SJCRH30 (cell line): ENCODE results near the gene TMCO2. TPM values are rescaled to one million over a fixed set of nuclear protein-coding genes. Genes with fewer than 3 reads are reported as not detected.

Experiments
- DNase-seq, 2 experiments: peaks; one replicate each; pipeline ENCODE4 v3.0.0-alpha.2; 2015 to 2020
- H3K27ac ChIP-seq: fragments of 250-450 bp; sonication (Bioruptor Pico); 2 replicates; pipeline ENCODE4 v1.5.1; 2020; ENCODE audit warnings: mild to moderate bottlenecking, moderate library complexity
- H3K27me3 ChIP-seq: fragments of 250-450 bp; sonication (Bioruptor Pico); 2 replicates; pipeline ENCODE4 v1.5.1; 2020; ENCODE audit warnings: mild to moderate bottlenecking, moderate library complexity
- H3K36me3 ChIP-seq: fragments of 250-450 bp; sonication (Bioruptor Pico); 2 replicates; pipeline ENCODE4 v1.5.1; 2020; ENCODE audit warnings: mild to moderate bottlenecking, moderate library complexity
- H3K4me1 ChIP-seq: fragments of 250-450 bp; sonication (Bioruptor Pico); 2 replicates; pipeline ENCODE4 v1.5.1; 2020; ENCODE audit warnings: mild to moderate bottlenecking, moderate library complexity
- H3K4me3 ChIP-seq: fragments of 250-450 bp; sonication (Bioruptor Pico); 2 replicates; pipeline ENCODE4 v1.5.1; 2020; ENCODE audit warnings: mild to moderate bottlenecking, moderate library complexity
- H3K9me3 ChIP-seq: fragments of 250-450 bp; sonication (Bioruptor Pico); replicated peaks from 2 replicates; pipeline ENCODE4 v1.5.1; 2020; ENCODE audit warnings: mild to moderate bottlenecking, moderate library complexity
- total RNA-seq: library from RNA; depleted of rRNA; stranded (reverse); fragments of >200 nt; shearing (Covaris generic); gene quantifications from 2 replicates; pipeline ENCODE4 v1.2.3, GENCODE V29; 2014; rRNA removed

The TMCO2 gene
- total RNA-seq, 1 experiment from 2014 or later, result not detected

- Histone ChIP-seq H3K27me3 (no peaks in the 10 kb centered on the region), H3K4me3 (no peak overlapping the region), H3K9me3 (no peaks in the 10 kb centered on the region), H3K4me1 (no peaks in the 10 kb centered on the region), H3K27ac (no peak overlapping the region), H3K36me3 (peaks cover 67% of the 10 kb centered on the region)
- no peak for DNase-seq
These were observed 22.6 kb downstream of the TMCO2 start for GRCh38 chr1:40270152-40270834.

- H3K36me3 ChIP-seq, result peaks cover 77% of the 10 kb centered on the region
- no peak overlapping the region for H3K4me3 ChIP-seq
- H3K27ac ChIP-seq, result no peak overlapping the region
- H3K4me1 ChIP-seq, result no peaks in the 10 kb centered on the region
- H3K27me3 ChIP-seq, result no peaks in the 10 kb centered on the region
- DNase-seq, result no peak
- no peaks in the 10 kb centered on the region for H3K9me3 ChIP-seq
These were observed 25.0 kb downstream of the TMCO2 start for GRCh38 chr1:40272653-40273213.

GRCh38 chr1:40273547-40274166 is 25.9 kb downstream of the TMCO2 start:
- Histone ChIP-seq H3K4me1 (no peaks in the 10 kb centered on the region), H3K4me3 (no peak overlapping the region), H3K27me3 (no peaks in the 10 kb centered on the region), H3K36me3 (peaks cover 74% of the 10 kb centered on the region), H3K9me3 (no peaks in the 10 kb centered on the region), H3K27ac (no peak overlapping the region)
- no peak for DNase-seq

DNA sequence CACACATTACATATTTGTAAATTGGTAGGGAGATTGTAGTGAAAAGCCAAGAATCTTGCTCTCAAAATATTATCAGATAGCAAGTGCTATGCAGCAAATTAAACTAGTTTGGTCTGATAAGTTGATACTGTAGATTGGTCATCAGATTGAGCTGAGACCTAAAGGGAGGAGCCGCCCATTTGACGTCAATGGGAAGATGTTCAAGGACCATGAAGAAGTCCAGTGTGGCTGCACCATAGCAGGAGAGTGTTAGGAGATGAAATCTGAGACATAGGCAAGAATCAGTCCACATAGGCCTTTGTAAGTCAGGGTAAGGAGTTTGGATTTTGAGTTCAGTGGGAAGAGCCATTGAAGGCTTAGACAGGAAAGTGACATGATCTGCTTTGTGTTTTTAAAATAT is 26.6 kb downstream of the TMCO2 start:
- H3K36me3 ChIP-seq, result peaks cover 71% of the 10 kb centered on the region

GRCh38 chr1:40276122-40276521 is 28.4 kb downstream of the TMCO2 start:
- Histone ChIP-seq H3K36me3 (peaks cover 67% of the 10 kb centered on the region), H3K4me1 (no peaks in the 10 kb centered on the region)

More for the DNA sequence above, 26.6 kb downstream of the TMCO2 start:
- Histone ChIP-seq H3K27me3 (no peaks in the 10 kb centered on the region), H3K9me3 (no peaks in the 10 kb centered on the region), H3K4me3 (no peak overlapping the region), H3K27ac (no peak overlapping the region), H3K4me1 (no peaks in the 10 kb centered on the region)
- no peak for DNase-seq

GRCh38 chr1:40281853-40282252 is 34.1 kb downstream of the TMCO2 start:
- Histone ChIP-seq H3K4me3 (no peak overlapping the region), H3K36me3 (peaks cover 48% of the 10 kb centered on the region), H3K27ac (no peak overlapping the region), H3K27me3 (no peaks in the 10 kb centered on the region), H3K4me1 (no peaks in the 10 kb centered on the region), H3K9me3 (no peaks in the 10 kb centered on the region)
- DNase-seq, result no peak

More at GRCh38 chr1:40276122-40276521, 28.4 kb downstream of the TMCO2 start:
- Histone ChIP-seq H3K27me3 (no peaks in the 10 kb centered on the region), H3K9me3 (no peaks in the 10 kb centered on the region), H3K27ac (no peak overlapping the region), H3K4me3 (no peak overlapping the region)
- no peak for DNase-seq

DNA sequence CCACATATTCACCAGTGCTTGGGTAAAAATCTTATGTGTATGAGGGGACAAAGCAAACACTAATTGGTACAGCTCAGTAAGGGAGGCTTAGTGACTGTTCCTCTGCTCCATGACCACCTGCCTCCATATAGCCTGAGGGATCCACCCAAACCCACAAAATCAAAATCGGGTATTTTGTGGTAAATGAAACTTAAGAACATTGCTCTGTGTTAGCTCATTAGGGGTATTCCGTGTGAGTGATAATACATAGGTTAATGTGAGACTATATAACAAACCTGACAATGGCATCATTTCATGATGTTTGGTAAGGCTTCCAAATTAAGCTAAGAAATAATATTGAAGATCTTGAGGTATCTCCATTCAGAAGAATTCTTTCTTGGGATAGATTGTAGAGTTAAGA is 43.6 kb downstream of the TMCO2 start:
- Histone ChIP-seq H3K4me3 (no peak overlapping the region), H3K27ac (no peak overlapping the region), H3K36me3 (peaks cover 72% of the 10 kb centered on the region), H3K27me3 (no peaks in the 10 kb centered on the region), H3K4me1 (no peaks in the 10 kb centered on the region), H3K9me3 (no peaks in the 10 kb centered on the region)
- DNase-seq, result peak in 1 of 2 experiments; percentile 30

DNA sequence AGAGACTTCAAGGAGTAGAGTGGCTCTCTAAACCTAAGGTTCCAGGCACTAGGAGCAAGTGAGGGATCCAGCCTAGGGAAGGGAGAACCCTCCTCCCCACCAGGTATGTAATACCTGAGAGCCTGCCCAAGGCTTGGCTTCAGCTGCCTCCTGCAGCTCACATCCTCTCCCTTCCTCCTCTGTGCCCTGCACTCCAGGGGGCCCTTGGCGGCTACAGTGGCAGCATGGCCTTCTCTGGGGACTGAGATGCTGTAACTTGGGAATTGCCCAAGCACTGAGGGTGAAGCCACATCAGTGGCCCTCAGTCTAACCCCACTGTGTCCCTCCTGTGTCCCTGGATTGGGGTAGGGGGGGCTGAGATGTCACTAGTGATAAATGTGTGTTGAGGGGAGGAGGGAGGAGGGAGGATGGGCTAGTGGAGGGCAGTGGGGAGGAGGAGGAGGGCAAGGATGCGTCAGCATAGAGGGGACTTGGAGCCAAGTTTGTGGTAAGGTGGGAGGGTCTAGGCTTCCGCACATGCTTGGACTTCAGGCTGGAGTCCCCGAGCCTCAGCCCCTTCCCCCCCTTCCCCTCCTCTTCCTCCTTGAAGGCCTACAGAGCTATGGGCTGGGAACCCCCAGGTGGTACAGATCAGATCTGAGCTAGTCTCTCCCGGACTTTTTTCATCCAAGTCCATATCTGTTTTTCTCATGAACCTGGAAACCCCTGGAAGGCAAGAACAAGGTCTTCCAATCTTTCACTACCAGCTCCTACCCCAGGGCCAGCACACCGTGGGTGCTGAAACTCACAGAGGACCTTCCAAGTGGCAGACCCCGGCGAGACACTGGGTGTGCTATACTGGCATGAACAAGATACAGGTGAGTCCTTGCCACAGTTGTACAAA is 51.9 kb downstream of the TMCO2 start:
- Histone ChIP-seq H3K27me3 (no peaks in the 10 kb centered on the region), H3K9me3 (no peaks in the 10 kb centered on the region), H3K27ac (no peak overlapping the region), H3K4me1 (no peaks in the 10 kb centered on the region), H3K36me3 (peaks cover 2% of the 10 kb centered on the region; the same call in 1 of the 2 replicates), H3K4me3 (no peak overlapping the region)
- no peak for DNase-seq

DNA sequence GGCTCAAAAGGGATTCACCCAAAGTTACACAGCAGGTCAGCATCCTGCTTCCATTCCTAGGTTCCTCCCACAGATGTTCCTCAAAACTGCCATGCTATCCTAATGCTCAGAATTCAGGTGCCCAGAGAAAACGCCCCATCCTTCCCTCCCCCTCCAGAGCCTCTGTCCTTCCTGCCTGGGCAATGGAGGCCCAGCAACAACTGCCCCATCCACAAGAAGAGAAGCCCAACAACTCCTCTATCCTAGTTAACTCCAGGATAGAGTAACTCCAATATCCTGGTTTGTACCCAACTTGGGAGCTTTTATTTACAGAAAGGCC is 52.5 kb downstream of the TMCO2 start:
- Histone ChIP-seq H3K4me1 (no peaks in the 10 kb centered on the region), H3K9me3 (no peaks in the 10 kb centered on the region), H3K27ac (no peak overlapping the region), H3K27me3 (no peaks in the 10 kb centered on the region), H3K36me3 (no peaks in the 10 kb centered on the region), H3K4me3 (no peak overlapping the region)
- no peak for DNase-seq

DNA sequence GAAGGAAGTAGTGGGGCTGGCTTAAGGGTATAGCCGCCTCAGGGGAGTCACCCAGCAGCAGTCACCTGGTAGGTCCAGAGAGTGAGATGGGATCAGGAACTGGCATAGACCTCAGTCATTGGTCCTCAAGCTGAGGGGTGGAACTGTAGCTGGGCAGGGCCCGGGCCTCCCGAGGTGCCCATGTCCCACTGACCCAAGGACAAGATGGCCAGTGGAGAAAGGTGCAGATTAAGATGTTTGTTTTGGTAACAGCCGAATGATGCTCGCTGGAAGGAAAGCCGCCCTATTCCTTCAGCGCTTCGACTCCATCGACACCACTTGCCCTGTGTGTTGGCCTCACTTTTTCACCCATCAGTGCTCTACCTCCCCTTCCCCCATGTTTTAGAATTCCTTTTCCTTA is 52.9 kb downstream of the TMCO2 start:
- no peaks in the 10 kb centered on the region for H3K36me3 ChIP-seq
- no peaks in the 10 kb centered on the region for H3K9me3 ChIP-seq
- H3K27me3 ChIP-seq, result no peaks in the 10 kb centered on the region
- no peak overlapping the region for H3K4me3 ChIP-seq
- no peak overlapping the region for H3K27ac ChIP-seq
- no peak for DNase-seq
- H3K4me1 ChIP-seq, result no peaks in the 10 kb centered on the region

- no peak for DNase-seq
- Histone ChIP-seq H3K9me3 (no peaks in the 10 kb centered on the region), H3K4me1 (no peaks in the 10 kb centered on the region), H3K4me3 (no peak overlapping the region), H3K36me3 (no peaks in the 10 kb centered on the region), H3K27me3 (no peaks in the 10 kb centered on the region), H3K27ac (no peak overlapping the region)
These were observed 53.3 kb downstream of the TMCO2 start for GRCh38 chr1:40301066-40301465.

Other genes with a start within 250 kb of the TMCO2 start
- 254 and 279 TPM in 2 replicates for gene CAP1, start 207.2 kb upstream of the TMCO2 start, total RNA-seq
- 128 and 129 TPM in 2 replicates for gene PPT1, start 150.7 kb upstream of the TMCO2 start, total RNA-seq
- gene RLF, start 86.5 kb upstream of the TMCO2 start, total RNA-seq, result 36.2 and 37.5 TPM in 2 replicates
- 58.4 and 63.9 TPM in 2 replicates for gene ZMPSTE24, start 10.3 kb downstream of the TMCO2 start, total RNA-seq
- 4.8 and 5.2 TPM in 2 replicates for gene COL9A2, start 69.3 kb downstream of the TMCO2 start, total RNA-seq
- gene SMAP2, start 125.8 kb downstream of the TMCO2 start, total RNA-seq, result 15.0 and 16.0 TPM in 2 replicates
- 6.2 and 8.2 TPM in 2 replicates for gene ZFP69B, start 202.5 kb downstream of the TMCO2 start, total RNA-seq
- gene ZFP69, start 229.4 kb downstream of the TMCO2 start, total RNA-seq, result 10.5 and 11.7 TPM in 2 replicates